ENCODE results near the gene PLCB4.
"Not testable (repeated sequence)": the region's sequence is repeated elsewhere in the genome, so short reads cannot be mapped to it uniquely, and the experiment has no call there.

Gene PLCB4

GRCh38 chr20:9144643-9145042 lies 75.8 kb downstream of the PLCB4 start:
- DNase-seq: no peak

DNA sequence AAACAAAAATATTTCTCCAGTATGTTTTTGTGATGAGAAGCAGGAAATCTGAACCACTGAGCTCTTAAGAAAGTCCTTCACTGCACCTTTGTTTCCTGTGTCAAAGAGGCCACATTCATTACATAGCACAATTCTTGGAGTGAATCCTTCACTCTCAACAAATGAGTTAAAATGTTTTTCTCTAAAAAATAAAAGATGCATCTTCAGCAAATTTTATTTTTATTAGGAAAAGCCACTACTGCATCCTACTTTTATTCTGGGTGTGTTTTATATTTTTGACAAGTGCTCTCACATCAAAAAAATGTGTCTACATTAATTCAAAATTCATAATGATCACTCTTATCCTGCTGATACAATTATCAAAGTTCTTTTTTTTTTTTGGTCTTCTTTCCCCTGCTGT lies 76.3 kb downstream of the PLCB4 start:
- DNase-seq: no peak

GRCh38 chr20:9146649-9147048 lies 77.8 kb downstream of the PLCB4 start:
- DNase-seq: no peak

DNA sequence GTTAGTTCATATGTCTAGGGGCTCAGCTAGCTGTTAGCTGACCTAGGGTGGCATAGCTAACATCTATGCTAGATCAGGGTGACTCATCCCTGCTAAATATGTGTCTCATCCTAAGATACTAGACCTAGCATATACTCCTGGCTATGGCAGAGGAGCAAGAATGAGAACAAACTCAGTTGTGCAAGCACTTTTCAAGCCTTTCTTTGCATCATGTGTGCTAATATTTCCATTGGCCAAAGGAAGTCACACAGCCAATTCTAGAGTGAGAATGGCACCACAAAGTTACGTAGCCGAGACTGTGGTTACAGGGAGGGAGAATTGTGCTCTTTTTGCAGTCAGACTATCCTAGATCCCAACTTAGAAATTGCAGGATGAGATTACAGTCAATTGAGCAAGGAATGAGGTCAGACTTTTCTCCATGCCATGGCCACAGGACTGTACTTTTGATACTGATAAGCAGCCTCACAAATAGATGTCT lies 78.7 kb downstream of the PLCB4 start:
- no peak for DNase-seq

DNA sequence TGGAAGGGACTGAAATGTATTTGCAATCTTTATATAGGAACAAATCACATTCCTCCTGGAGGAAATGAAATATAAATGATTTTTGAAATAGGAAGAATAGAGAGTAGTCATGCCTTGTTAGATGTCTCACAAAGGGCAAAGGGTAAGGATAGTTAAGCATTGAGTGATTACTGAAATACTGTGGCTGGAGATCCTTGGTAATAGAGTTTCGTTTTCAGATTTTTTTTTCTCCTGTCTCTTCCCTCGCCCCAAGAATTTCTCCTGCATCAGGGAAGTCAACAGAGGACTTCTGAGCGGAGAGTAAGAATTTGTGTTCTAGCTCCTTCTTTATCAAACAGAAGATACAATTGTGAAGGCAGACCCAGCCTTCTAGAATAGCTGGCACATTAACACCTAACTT lies 79.4 kb downstream of the PLCB4 start:
- no peak for DNase-seq

- DNase-seq: no peak
Observed at GRCh38 chr20:9149087-9149486, 80.2 kb downstream of the PLCB4 start.

- DNase-seq: no peak
Observed at GRCh38 chr20:9149796-9150195, 80.9 kb downstream of the PLCB4 start.

DNA sequence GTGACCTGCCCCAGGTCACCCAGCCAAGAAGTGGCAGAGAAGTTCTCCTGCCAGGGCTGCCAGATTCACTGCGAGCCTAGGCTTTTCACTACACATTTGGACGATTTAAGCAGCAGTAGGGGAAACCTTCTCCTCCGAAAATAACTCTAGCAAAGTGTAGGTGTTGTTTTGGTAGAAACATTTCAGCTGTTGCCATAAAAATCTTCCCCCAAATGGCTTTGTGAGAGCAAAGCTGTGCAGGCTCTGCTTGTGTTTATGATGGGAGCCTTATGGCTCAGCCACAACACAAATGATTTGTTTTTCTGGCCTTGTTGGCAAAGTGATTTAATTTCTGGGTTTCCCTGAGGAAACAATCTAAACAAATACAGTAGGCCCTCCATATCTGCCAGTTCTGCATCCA lies 81.8 kb downstream of the PLCB4 start:
- no peak for DNase-seq

GRCh38 chr20:9152139-9152538 lies 83.3 kb downstream of the PLCB4 start:
- not testable (repeated sequence) for DNase-seq

DNA sequence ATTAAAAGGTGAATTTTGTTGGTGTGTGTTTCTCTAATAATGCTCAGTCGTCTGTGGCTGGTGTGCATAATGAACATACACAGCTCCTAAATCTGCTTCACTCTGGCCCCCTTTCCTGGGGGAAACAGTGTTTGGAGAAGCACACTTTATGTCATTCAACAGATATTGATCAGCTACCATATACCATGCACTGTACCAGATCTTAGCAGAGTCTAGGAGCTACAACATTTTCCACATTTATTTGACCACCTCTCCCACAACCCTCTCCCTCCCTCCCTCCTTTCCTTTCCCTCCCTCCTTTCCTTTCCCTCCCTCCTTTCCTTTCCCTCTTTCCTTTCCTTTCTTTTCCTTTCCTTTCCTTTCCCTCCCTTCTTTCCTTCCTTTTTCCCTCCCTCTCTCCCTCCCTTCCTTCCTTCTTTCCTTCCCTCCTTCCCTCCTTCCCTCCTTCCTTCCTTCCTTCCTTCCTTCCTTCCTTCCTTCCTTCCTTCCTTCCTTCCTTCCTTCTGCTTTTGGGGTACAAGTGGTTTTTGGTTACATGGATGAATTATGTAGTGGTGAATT lies 85.7 kb downstream of the PLCB4 start:
- DNase-seq: no peak

DNA sequence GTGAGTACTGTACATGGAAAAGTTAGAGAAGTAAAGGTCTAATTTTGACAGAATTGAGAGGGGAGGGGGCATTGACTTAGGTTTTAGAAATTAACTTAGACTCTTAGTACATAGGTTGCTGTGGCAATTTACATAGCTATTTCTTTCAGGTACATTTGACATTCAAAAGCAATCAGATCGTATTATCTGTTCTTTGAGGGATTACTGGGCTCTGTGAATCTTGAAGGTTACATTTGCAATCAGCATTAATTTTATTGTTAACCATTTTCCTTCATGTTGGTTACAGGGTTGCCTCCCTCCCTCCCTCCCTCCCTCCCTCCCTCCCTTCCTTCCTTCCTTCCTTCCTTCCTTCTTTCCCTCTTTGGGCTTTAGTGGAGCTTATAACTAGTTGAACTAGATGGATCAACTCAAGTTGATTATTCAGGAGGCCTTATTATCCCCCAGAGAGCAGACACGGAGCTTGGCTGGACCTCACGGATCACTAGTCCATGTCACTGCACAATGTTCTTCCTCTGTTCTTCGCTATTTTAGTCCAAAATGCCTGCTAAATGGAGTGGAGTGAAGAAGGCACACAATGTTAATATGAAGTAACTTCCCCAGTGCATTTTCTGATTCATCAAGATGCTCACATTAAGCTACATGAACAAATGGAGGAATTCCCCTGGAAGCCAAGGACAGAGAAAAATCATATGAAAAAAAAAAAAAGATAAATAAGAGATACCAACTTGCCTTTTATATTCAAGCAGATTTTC lies 87.8 kb downstream of the PLCB4 start:
- no peak for DNase-seq

GRCh38 chr20:9160331-9160730 lies 91.4 kb downstream of the PLCB4 start:
- DNase-seq: no peak

DNA sequence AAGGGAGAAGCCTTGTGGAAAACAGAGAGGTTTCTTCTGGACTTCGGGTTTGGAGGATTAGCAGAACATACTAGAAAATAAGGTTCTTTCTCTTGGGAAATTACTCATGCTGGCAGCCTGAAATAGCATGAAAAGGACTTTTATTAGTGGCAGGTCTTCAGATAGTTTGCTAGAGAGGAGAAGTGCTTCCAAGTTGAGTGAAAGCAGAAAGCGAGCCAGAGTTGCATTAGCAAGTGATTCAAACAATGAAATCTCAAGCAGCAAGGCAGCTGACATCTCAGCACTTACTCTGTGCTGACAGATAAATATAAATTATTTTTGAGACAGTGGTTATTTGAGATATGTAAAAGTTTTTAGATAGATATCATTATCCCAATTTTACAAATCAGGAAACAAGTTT lies 91.9 kb downstream of the PLCB4 start:
- DNase-seq: no peak

- no peak for DNase-seq
Observed at GRCh38 chr20:9161311-9161710, 92.4 kb downstream of the PLCB4 start.

- DNase-seq: no peak
Observed at GRCh38 chr20:9163251-9163650, 94.4 kb downstream of the PLCB4 start.

- DNase-seq: no peak
Observed at GRCh38 chr20:9163995-9164394, 95.1 kb downstream of the PLCB4 start.

DNA sequence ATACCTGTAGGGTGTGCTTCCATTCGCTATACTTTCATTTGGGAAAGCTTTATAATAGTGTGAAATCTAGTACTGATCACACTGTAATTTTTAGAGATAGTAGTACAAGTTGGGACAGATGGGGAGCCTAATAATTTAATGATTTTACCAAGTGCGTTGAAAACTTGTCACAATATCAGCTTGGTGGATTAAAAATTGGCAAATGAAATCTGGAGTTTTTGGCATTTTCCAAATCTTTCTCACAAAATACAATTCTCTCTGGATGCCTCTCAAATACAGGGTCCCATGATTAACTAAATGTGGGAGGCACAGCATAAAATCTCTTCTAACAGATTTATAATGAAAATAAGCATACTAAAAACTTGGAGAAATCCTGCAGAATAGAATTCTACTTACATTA lies 96.4 kb downstream of the PLCB4 start:
- DNase-seq: no peak

DNA sequence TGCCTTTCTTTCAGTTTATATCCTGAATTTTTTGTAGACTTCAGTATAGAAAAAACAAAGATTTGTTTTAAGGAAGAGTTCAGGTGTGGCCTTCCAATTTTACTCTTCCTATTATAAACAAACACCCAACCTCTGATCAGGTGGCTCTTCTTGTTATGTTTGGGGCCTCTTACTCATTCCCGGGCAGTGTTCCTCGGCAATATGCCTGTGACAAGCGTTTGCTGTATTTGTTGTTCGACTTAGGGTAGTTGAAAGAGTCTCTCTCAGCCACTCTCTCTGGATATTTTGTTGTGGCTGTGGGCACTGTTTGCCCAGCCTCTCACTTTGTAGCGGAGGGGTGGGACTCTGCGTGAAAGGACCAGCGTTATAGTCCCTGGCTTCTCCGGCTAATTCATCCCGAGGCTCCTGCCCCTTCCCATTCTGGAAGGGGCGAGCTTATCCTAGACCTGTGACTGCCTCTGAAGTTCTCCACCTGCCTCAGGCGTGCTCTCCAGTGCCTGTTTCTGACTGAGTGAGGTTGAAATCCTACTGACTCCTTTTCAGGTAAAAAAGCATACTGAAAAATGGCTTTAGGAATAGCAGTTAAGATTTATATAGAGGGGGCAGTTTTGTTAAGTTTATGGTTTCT lies 97.4 kb downstream of the PLCB4 start:
- no peak for DNase-seq

GRCh38 chr20:9169409-9169808 lies 100.5 kb downstream of the PLCB4 start:
- no peak for DNase-seq

- no peak for DNase-seq
Observed at GRCh38 chr20:9172851-9173250, 104.0 kb downstream of the PLCB4 start.

- DNase-seq: no peak
Observed at GRCh38 chr20:9177278-9177677, 108.4 kb downstream of the PLCB4 start.

- no peak for DNase-seq
Observed at GRCh38 chr20:9179193-9179802, 110.4 kb downstream of the PLCB4 start.

DNA sequence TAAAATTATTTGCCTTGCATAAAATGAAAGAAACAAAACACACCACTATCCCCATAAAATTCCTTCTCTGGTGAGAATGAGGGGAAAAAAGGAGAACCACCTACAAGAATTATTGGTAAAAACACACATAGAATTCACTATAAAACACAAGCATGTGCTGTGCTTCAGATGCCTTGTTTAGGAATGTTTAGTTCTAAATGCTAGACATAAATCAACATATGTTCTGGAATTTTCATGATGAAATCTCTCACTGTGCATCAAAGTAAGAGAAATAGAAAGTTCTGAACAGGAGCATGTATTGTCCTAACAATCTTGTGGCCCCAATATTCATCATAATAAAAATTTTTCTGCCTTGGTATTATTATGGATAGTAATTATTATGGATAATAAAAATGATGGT lies 111.0 kb downstream of the PLCB4 start:
- DNase-seq: no peak

Measured in T-helper 1 cell (primary cell).